Stimulated activated naive CD8-positive, alpha-beta T cell treated with anti-CD3 and anti-CD28 coated beads, Interleukin-15, Interleukin-2, amounts not matched to agents 100 ng/mL and 50 ng/mL, for 24 hours (primary cell): Measurements from ENCODE around the gene IQGAP3.

Experiments
- H3K27ac Mint-ChIP-seq: one replicate; pipeline ENCODE4 v1.8.0; 2021; ENCODE audit warnings: mild to moderate bottlenecking, mixed read lengths
- H3K27me3 Mint-ChIP-seq: one replicate; pipeline ENCODE4 v1.8.0; 2021; ENCODE audit warnings: mixed read lengths
- H3K36me3 Mint-ChIP-seq: one replicate; pipeline ENCODE4 v1.8.0; 2021; ENCODE audit warnings: low read depth, mixed read lengths
- H3K4me1 Mint-ChIP-seq: one replicate; pipeline ENCODE4 v1.8.0; 2021; ENCODE audit warnings: low read depth, mixed read lengths
- H3K4me3 Mint-ChIP-seq: one replicate; pipeline ENCODE4 v1.8.0; 2021; ENCODE audit warnings: mild to moderate bottlenecking, mixed read lengths
- H3K9me3 Mint-ChIP-seq: one replicate; pipeline ENCODE4 v1.8.0; 2021; ENCODE audit warnings: mixed read lengths

The IQGAP3 gene

GRCh38 chr1:156509424-156510034 lies 62.8 kb downstream of the IQGAP3 start:
- Mint-ChIP-seq H3K4me3 (no peak overlapping the region), H3K27ac (no peak overlapping the region), H3K27me3 (no peaks in the 10 kb centered on the region), H3K36me3 (no peaks in the 10 kb centered on the region), H3K9me3 (no peaks in the 10 kb centered on the region), H3K4me1 (peaks cover 55% of the 10 kb centered on the region)

GRCh38 chr1:156508955-156509234 lies 63.5 kb downstream of the IQGAP3 start:
- Mint-ChIP-seq H3K27ac (peak overlapping the region; percentile 49), H3K4me3 (no peak overlapping the region), H3K4me1 (peaks cover 62% of the 10 kb centered on the region), H3K36me3 (no peaks in the 10 kb centered on the region), H3K9me3 (no peaks in the 10 kb centered on the region), H3K27me3 (no peaks in the 10 kb centered on the region)

- Mint-ChIP-seq H3K4me3 (peak overlapping the region; percentile 67), H3K4me1 (peaks cover 67% of the 10 kb centered on the region), H3K27me3 (no peaks in the 10 kb centered on the region), H3K36me3 (no peaks in the 10 kb centered on the region), H3K9me3 (no peaks in the 10 kb centered on the region), H3K27ac (peak overlapping the region; percentile 56)
Measured at GRCh38 chr1:156508205-156508954, 64.0 kb downstream of the IQGAP3 start.

- peak overlapping the region; percentile 97 for H3K27ac Mint-ChIP-seq
- no peaks in the 10 kb centered on the region for H3K27me3 Mint-ChIP-seq
- peaks cover 76% of the 10 kb centered on the region for H3K4me1 Mint-ChIP-seq
- H3K9me3 Mint-ChIP-seq = no peaks in the 10 kb centered on the region
- no peak overlapping the region for H3K4me3 Mint-ChIP-seq
- no peaks in the 10 kb centered on the region for H3K36me3 Mint-ChIP-seq
Measured at GRCh38 chr1:156506450-156506849, 65.9 kb downstream of the IQGAP3 start.

- H3K4me1 Mint-ChIP-seq = peaks cover 78% of the 10 kb centered on the region
- no peaks in the 10 kb centered on the region for H3K27me3 Mint-ChIP-seq
- peak overlapping the region; percentile 78 for H3K4me3 Mint-ChIP-seq
- no peaks in the 10 kb centered on the region for H3K9me3 Mint-ChIP-seq
- no peaks in the 10 kb centered on the region for H3K36me3 Mint-ChIP-seq
- peak overlapping the region; percentile 97 for H3K27ac Mint-ChIP-seq
Measured at GRCh38 chr1:156505679-156506298, 66.6 kb downstream of the IQGAP3 start.

GRCh38 chr1:156504821-156505678 lies 67.3 kb downstream of the IQGAP3 start:
- no peaks in the 10 kb centered on the region for H3K9me3 Mint-ChIP-seq
- H3K36me3 Mint-ChIP-seq = no peaks in the 10 kb centered on the region
- H3K27me3 Mint-ChIP-seq = no peaks in the 10 kb centered on the region
- H3K4me3 Mint-ChIP-seq = peak overlapping the region; percentile 78
- H3K27ac Mint-ChIP-seq = peak overlapping the region; percentile 97
- peaks cover 78% of the 10 kb centered on the region for H3K4me1 Mint-ChIP-seq

GRCh38 chr1:156504438-156504813 lies 67.9 kb downstream of the IQGAP3 start:
- Mint-ChIP-seq H3K4me3 (peak overlapping the region; percentile 78), H3K4me1 (peaks cover 78% of the 10 kb centered on the region)

GRCh38 chr1:156503698-156504437 lies 68.5 kb downstream of the IQGAP3 start:
- H3K36me3 Mint-ChIP-seq = no peaks in the 10 kb centered on the region
- H3K27me3 Mint-ChIP-seq = no peaks in the 10 kb centered on the region
- H3K4me1 Mint-ChIP-seq = peaks cover 79% of the 10 kb centered on the region
- H3K9me3 Mint-ChIP-seq = no peaks in the 10 kb centered on the region
- H3K4me3 Mint-ChIP-seq = peak overlapping the region; percentile 78
- H3K27ac Mint-ChIP-seq = peak overlapping the region; percentile 97

More at GRCh38 chr1:156504438-156504813, 67.9 kb downstream of the IQGAP3 start:
- Mint-ChIP-seq H3K27ac (peak overlapping the region; percentile 97), H3K36me3 (no peaks in the 10 kb centered on the region), H3K27me3 (no peaks in the 10 kb centered on the region), H3K9me3 (no peaks in the 10 kb centered on the region)

GRCh38 chr1:156502894-156503697 lies 69.3 kb downstream of the IQGAP3 start:
- H3K36me3 Mint-ChIP-seq = no peaks in the 10 kb centered on the region
- H3K4me3 Mint-ChIP-seq = peak overlapping the region; percentile 30
- H3K27ac Mint-ChIP-seq = peak overlapping the region; percentile 97
- no peaks in the 10 kb centered on the region for H3K27me3 Mint-ChIP-seq
- H3K4me1 Mint-ChIP-seq = peaks cover 79% of the 10 kb centered on the region
- H3K9me3 Mint-ChIP-seq = no peaks in the 10 kb centered on the region

GRCh38 chr1:156502391-156502893 lies 69.9 kb downstream of the IQGAP3 start:
- no peaks in the 10 kb centered on the region for H3K27me3 Mint-ChIP-seq
- peak overlapping the region; percentile 79 for H3K4me3 Mint-ChIP-seq
- peak overlapping the region; percentile 97 for H3K27ac Mint-ChIP-seq
- no peaks in the 10 kb centered on the region for H3K36me3 Mint-ChIP-seq
- H3K9me3 Mint-ChIP-seq = no peaks in the 10 kb centered on the region
- peaks cover 79% of the 10 kb centered on the region for H3K4me1 Mint-ChIP-seq

- peak overlapping the region; percentile 88 for H3K4me3 Mint-ChIP-seq
- no peaks in the 10 kb centered on the region for H3K36me3 Mint-ChIP-seq
Measured at GRCh38 chr1:156500793-156501506, 71.4 kb downstream of the IQGAP3 start.

GRCh38 chr1:156500543-156500792 lies 71.9 kb downstream of the IQGAP3 start, which contains the start of gene MEF2D:
Gene MEF2D (minus strand): TSS chr1:156500775. CDS start chr1:156483292, 17,483 bp downstream.
- Mint-ChIP-seq H3K27me3 (no peaks in the 10 kb centered on the region), H3K4me1 (peaks cover 80% of the 10 kb centered on the region), H3K36me3 (peaks cover 3% of the 10 kb centered on the region), H3K9me3 (no peaks in the 10 kb centered on the region), H3K4me3 (peak within 1 kb of the TSS; percentile 88), H3K27ac (peak within 1 kb of the TSS; percentile 97)

More at GRCh38 chr1:156500793-156501506, 71.4 kb downstream of the IQGAP3 start:
- peak overlapping the region; percentile 97 for H3K27ac Mint-ChIP-seq
- peaks cover 80% of the 10 kb centered on the region for H3K4me1 Mint-ChIP-seq
- no peaks in the 10 kb centered on the region for H3K27me3 Mint-ChIP-seq
- no peaks in the 10 kb centered on the region for H3K9me3 Mint-ChIP-seq
